Measurements from ENCODE around the gene NMT1. TPM values are rescaled to one million over a fixed set of nuclear protein-coding genes. Genes with fewer than 3 reads are reported as not detected.

Gene NMT1
- total RNA-seq, 1 experiment from 2014 or later = 117 TPM

DNA sequence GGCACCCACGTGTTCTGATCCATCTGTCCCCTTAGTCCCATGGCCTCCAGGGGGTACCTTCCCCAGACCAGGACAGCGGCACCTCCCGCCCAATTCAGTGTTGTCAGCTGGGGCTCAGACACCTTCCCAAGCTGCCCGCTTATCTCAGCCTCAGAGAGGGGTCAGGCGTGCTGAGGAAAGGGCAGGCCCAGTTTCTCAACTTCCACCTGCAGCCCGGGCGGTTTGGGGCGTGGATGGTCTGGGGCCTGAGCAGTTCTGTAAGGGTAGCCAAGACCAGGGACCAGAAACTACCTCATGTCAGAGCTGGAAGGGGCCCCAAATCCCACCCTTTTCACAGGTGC lies 66.1 kb downstream of the NMT1 start:
- Histone ChIP-seq H3K9me3 (ENCODE audit: low read length) (no peaks in the 10 kb centered on the region), H3K4me1 (ENCODE audit: insufficient read depth, low read length) (peaks cover 78% of the 10 kb centered on the region), H2AFZ (ENCODE audit: low read length) (no peak overlapping the region; the same call in 1 of the 2 replicates), H3K79me2 (ENCODE audit: low read length) (peaks cover 81% of the 10 kb centered on the region), H3K4me2 (ENCODE audit: low read length) (peak overlapping the region; percentile 72), H3K27me3 (ENCODE audit: low read length) (no peaks in the 10 kb centered on the region), H3K4me3 (ENCODE audit: low read length) (no peak overlapping the region), H3K36me3 (ENCODE audit: low read depth, low read length) (no peaks in the 10 kb centered on the region), H3K27ac (ENCODE audit: low read length) (peak overlapping the region; percentile 68), H3F3A (ENCODE audit: low read length, unreplicated experiment) (no peaks in the 10 kb centered on the region), H3K9me2 (replicated peaks; ENCODE audit: low read length) (no peaks in the 10 kb centered on the region), H3K9ac (ENCODE audit: low read length) (peak overlapping the region; percentile 34), H4K20me1 (ENCODE audit: low read length) (no peaks in the 10 kb centered on the region)
- no peak for ATAC-seq
- TF ChIP-seq, protein P1, sequence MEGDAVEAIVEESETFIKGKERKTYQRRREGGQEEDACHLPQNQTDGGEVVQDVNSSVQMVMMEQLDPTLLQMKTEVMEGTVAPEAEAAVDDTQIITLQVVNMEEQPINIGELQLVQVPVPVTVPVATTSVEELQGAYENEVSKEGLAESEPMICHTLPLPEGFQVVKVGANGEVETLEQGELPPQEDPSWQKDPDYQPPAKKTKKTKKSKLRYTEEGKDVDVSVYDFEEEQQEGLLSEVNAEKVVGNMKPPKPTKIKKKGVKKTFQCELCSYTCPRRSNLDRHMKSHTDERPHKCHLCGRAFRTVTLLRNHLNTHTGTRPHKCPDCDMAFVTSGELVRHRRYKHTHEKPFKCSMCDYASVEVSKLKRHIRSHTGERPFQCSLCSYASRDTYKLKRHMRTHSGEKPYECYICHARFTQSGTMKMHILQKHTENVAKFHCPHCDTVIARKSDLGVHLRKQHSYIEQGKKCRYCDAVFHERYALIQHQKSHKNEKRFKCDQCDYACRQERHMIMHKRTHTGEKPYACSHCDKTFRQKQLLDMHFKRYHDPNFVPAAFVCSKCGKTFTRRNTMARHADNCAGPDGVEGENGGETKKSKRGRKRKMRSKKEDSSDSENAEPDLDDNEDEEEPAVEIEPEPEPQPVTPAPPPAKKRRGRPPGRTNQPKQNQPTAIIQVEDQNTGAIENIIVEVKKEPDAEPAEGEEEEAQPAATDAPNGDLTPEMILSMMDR (conservative IDR thresholded peaks at IDR 0.05; ENCODE audit: low read depth, low read length) = no peak
- TF ChIP-seq EZH2phosphoT487 (IDR thresholded peaks at IDR 0.05; ENCODE audit: borderline replicate concordance, low read length) (no peak), EZH2 (IDR thresholded peaks at IDR 0.05; ENCODE audit: low read length, unreplicated experiment) (no peak)
- BruUV-seq (replicated peaks) = no TSS peak
- intact Hi-C loops (cut with micrococcal nuclease) = no loop called here
- CTCF ChIA-PET = interaction anchor here (0.6 to 1.0 kb wide), 2 partner anchors 8 to 63 kb away, joined by 3 read pairs; partner anchors contain the start of gene ACBD4
- DNase-seq = no peak
- POLR2A ChIA-PET (ENCODE audit: unreplicated experiment) = no interaction called here

DNA sequence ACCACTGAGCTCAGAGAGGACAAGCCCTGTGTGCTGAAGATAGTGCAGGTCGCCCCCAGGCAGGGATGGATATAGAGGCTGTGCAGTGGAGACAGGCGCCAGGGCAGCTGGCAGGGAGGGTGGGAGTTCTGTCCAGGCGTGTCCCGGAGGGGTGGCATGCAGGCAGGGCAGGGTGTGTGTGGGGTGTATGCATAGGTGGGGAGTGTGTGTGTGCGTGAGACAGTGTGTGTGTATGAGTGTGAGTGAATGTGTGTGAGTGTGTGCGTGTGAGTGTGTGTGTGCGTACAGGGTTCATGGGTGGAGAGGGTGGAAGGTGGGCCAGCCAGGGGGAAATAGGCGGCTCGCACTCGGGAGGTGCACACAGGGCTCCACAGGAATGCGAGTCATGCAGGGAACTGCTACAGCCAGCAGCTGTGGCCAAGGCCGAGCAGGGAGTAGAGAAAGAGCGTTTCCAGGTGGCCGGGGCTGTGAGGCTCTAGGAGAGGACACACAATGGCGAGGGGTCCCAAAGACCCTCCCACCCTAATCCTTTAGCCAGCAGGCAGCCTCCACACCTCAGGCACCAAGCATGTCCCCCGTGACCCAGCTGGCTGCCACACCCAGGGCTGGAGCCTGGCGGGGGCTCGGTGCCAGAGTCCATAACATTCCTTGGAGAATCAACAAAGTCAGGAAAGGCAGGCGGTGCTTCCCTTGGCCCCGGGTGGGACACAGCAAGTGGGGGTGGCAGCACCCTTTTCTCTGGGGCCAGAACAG lies 66.6 kb downstream of the NMT1 start:
- Histone ChIP-seq H3K4me1 (ENCODE audit: insufficient read depth, low read length) (peaks cover 72% of the 10 kb centered on the region), H3K79me2 (ENCODE audit: low read length) (peaks cover 76% of the 10 kb centered on the region), H3K9me3 (ENCODE audit: low read length) (no peaks in the 10 kb centered on the region), H3K27ac (ENCODE audit: low read length) (peak overlapping the region; percentile 68), H3K27me3 (ENCODE audit: low read length) (no peaks in the 10 kb centered on the region), H3K9me2 (replicated peaks; ENCODE audit: low read length) (no peaks in the 10 kb centered on the region), H2AFZ (ENCODE audit: low read length) (peak overlapping the region; percentile 48), H3K36me3 (ENCODE audit: low read depth, low read length) (no peaks in the 10 kb centered on the region), H3K9ac (ENCODE audit: low read length) (peak overlapping the region; percentile 34), H3F3A (ENCODE audit: low read length, unreplicated experiment) (no peaks in the 10 kb centered on the region), H4K20me1 (ENCODE audit: low read length) (no peaks in the 10 kb centered on the region), H3K4me3 (ENCODE audit: low read length) (peak overlapping the region; percentile 24; the same call in 1 of the 2 replicates), H3K4me2 (ENCODE audit: low read length) (peak overlapping the region; percentile 72)
- ATAC-seq = peak; percentile 23
- TF ChIP-seq EZH2 (IDR thresholded peaks at IDR 0.05; ENCODE audit: low read length, unreplicated experiment) (no peak), EZH2phosphoT487 (IDR thresholded peaks at IDR 0.05; ENCODE audit: borderline replicate concordance, low read length) (no peak)
- TF ChIP-seq, protein P1 (conservative IDR thresholded peaks at IDR 0.05; ENCODE audit: low read depth, low read length) = no peak
- ChIA-PET CTCF (interaction anchor here (1.0 kb wide), 1 partner anchor 8 kb away, joined by 3 read pairs; the partner anchor contains the start of gene ACBD4), POLR2A (ENCODE audit: unreplicated experiment) (no interaction called here)
- intact Hi-C loops (cut with micrococcal nuclease) = no loop called here
- no TSS peak for BruUV-seq (replicated peaks)
- peak; percentile 78 for DNase-seq

DNA sequence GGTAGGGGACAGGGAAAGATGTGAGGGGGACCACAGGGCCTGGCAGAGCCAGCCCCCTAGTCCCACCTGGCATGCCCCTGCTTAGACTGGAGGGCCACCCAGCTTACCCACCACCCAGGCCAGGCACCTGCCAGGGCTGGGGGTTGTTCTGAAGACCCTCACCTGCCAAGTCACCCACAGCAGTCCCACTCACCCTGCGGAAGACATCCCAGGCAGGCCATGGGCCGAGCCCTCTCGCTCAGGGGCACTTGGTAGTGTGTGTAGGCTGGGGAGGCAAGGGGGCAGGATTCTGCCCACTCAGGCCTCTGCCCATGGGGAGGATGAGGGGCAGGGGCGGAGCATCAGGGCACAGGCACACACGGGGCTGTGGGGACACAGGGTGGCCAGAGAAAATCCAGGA lies 67.2 kb downstream of the NMT1 start:
- Histone ChIP-seq H3F3A (ENCODE audit: low read length, unreplicated experiment) (no peaks in the 10 kb centered on the region), H3K4me2 (ENCODE audit: low read length) (peak overlapping the region; percentile 72), H3K36me3 (ENCODE audit: low read depth, low read length) (no peaks in the 10 kb centered on the region), H3K9me2 (replicated peaks; ENCODE audit: low read length) (no peaks in the 10 kb centered on the region), H3K27ac (ENCODE audit: low read length) (peak overlapping the region; percentile 68), H3K9me3 (ENCODE audit: low read length) (no peaks in the 10 kb centered on the region), H4K20me1 (ENCODE audit: low read length) (no peaks in the 10 kb centered on the region), H3K79me2 (ENCODE audit: low read length) (peaks cover 70% of the 10 kb centered on the region), H3K9ac (ENCODE audit: low read length) (peak overlapping the region; percentile 34), H3K27me3 (ENCODE audit: low read length) (no peaks in the 10 kb centered on the region), H2AFZ (ENCODE audit: low read length) (peak overlapping the region; percentile 48; the same call in 1 of the 2 replicates), H3K4me3 (ENCODE audit: low read length) (peak overlapping the region; percentile 24; the same call in 1 of the 2 replicates), H3K4me1 (ENCODE audit: insufficient read depth, low read length) (peaks cover 66% of the 10 kb centered on the region)
- ChIA-PET POLR2A (ENCODE audit: unreplicated experiment) (no interaction called here), CTCF (no interaction called here)
- no peak for ATAC-seq
- BruUV-seq (replicated peaks) = TSS peak; percentile 34
- intact Hi-C loops (cut with micrococcal nuclease) = no loop called here
- DNase-seq = no peak
- TF ChIP-seq, protein P1 (conservative IDR thresholded peaks at IDR 0.05; ENCODE audit: low read depth, low read length) = no peak
- TF ChIP-seq EZH2phosphoT487 (IDR thresholded peaks at IDR 0.05; ENCODE audit: borderline replicate concordance, low read length) = no peak
- TF ChIP-seq EZH2 (IDR thresholded peaks at IDR 0.05; ENCODE audit: low read length, unreplicated experiment) = no peak

Measured in PC-3 (cell line).